ENCODE data around the gene CD93.

DNA sequence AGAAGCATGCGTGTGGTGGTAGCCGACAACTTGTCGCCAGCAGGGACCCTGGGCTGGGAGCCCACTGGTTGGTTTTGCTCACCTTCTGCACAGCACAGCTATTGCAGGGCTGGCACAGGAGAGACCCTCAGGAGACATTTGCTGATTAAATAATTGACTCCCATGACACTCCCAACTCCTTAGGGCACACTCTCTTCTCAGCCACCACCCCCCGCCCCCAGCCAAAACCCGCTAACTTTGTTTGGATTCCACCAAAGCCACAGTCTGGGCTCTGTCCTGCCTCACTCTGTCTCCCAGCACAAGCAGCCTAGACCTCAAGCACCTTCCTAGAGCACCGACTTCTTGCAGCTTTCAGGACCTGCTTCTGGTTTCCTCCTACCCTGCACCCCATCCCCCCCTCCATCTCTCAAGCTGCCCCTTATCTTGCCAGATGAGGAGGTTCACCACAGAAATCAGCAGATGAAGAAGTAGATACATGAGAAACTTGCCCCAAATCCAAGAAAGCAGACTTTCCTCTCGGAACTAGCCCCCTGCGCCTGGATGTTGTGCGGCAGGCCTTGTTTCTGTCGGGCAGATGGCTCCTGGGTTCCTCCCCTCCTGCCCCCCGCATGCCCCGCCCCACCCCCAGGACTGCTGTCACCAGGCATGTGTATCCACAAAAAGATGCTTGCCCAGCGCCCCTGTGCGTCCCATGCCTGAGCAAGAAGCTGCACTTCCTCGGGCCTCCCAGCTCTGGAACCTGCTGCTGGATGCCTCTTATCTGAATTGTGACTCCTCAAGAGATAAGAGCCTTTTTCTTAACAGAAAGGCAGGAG lies 35.0 kb upstream of the CD93 start:
- TF ChIP-seq CBX5 (IDR thresholded peaks at IDR 0.05; ENCODE audit: low read depth, low read length) (no peak), BACH1 (IDR thresholded peaks at IDR 0.05; ENCODE audit: low read length) (no peak), JUND (IDR thresholded peaks at IDR 0.05; ENCODE audit: low read length) (no peak), SP1 (IDR thresholded peaks at IDR 0.05; ENCODE audit: low read depth, low read length) (no peak), POLR2A (IDR thresholded peaks at IDR 0.05; ENCODE audit: control extremely low read depth in 1 of 2, low read depth in 2 of 2, low read length in 2 of 2) (no peak), FOSL1 (IDR thresholded peaks at IDR 0.05; ENCODE audit: insufficient read depth, low read depth, low read length) (no peak), POLR2AphosphoS5 (IDR thresholded peaks at IDR 0.05; ENCODE audit: low read depth, low read length) (no peak), NRF1 (IDR thresholded peaks at IDR 0.05; ENCODE audit: low read depth, low read length) (no peak), KDM1A (IDR thresholded peaks at IDR 0.05; ENCODE audit: borderline replicate concordance, low read length) (no peak), EZH2 (IDR thresholded peaks at IDR 0.05; ENCODE audit: low read depth, low read length, severe bottlenecking) (no peak), JUN (IDR thresholded peaks at IDR 0.05; ENCODE audit: low read depth, low read length) (no peak), SRF (IDR thresholded peaks at IDR 0.05; ENCODE audit: low read depth, low read length) (no peak)
- TF ChIP-seq, protein P1, sequence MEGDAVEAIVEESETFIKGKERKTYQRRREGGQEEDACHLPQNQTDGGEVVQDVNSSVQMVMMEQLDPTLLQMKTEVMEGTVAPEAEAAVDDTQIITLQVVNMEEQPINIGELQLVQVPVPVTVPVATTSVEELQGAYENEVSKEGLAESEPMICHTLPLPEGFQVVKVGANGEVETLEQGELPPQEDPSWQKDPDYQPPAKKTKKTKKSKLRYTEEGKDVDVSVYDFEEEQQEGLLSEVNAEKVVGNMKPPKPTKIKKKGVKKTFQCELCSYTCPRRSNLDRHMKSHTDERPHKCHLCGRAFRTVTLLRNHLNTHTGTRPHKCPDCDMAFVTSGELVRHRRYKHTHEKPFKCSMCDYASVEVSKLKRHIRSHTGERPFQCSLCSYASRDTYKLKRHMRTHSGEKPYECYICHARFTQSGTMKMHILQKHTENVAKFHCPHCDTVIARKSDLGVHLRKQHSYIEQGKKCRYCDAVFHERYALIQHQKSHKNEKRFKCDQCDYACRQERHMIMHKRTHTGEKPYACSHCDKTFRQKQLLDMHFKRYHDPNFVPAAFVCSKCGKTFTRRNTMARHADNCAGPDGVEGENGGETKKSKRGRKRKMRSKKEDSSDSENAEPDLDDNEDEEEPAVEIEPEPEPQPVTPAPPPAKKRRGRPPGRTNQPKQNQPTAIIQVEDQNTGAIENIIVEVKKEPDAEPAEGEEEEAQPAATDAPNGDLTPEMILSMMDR (IDR thresholded peaks at IDR 0.05; ENCODE audit: control extremely low read depth in 1 of 3, insufficient read depth in 1 of 3, low read depth in 1 of 3, low read length in 3 of 3): no peak
- TF ChIP-seq, protein P2, sequence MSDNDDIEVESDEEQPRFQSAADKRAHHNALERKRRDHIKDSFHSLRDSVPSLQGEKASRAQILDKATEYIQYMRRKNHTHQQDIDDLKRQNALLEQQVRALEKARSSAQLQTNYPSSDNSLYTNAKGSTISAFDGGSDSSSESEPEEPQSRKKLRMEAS (IDR thresholded peaks at IDR 0.05): no peak

All from H1 (cell line).